Activated naive CD8-positive, alpha-beta T cell (primary cell): Measurements from ENCODE around the gene VEGFC.

Experiments
- H3K27ac Mint-ChIP-seq: one replicate; pipeline ENCODE4 v1.8.0; 2021; ENCODE audit warnings: mixed read lengths
- H3K27me3 Mint-ChIP-seq: one replicate; pipeline ENCODE4 v1.8.0; 2021; ENCODE audit warnings: mixed read lengths
- H3K36me3 Mint-ChIP-seq: one replicate; pipeline ENCODE4 v1.8.0; 2021; ENCODE audit warnings: mixed read lengths
- H3K4me1 Mint-ChIP-seq: one replicate; pipeline ENCODE4 v1.8.0; 2021; ENCODE audit warnings: low read depth, mixed read lengths
- H3K4me3 Mint-ChIP-seq: one replicate; pipeline ENCODE4 v1.8.0; 2021; ENCODE audit warnings: mild to moderate bottlenecking, mixed read lengths
- H3K9me3 Mint-ChIP-seq: one replicate; pipeline ENCODE4 v1.8.0; 2021; ENCODE audit warnings: low read depth, mixed read lengths

VEGFC gene

GRCh38 chr4:176653401-176654220 is 139.1 kb downstream of the VEGFC start:
- Mint-ChIP-seq H3K9me3 (no peaks in the 10 kb centered on the region), H3K4me1 (no peaks in the 10 kb centered on the region), H3K27ac (no peak overlapping the region), H3K36me3 (no peaks in the 10 kb centered on the region), H3K4me3 (no peak overlapping the region), H3K27me3 (no peaks in the 10 kb centered on the region)

- Mint-ChIP-seq H3K27me3 (no peaks in the 10 kb centered on the region), H3K27ac (no peak overlapping the region), H3K4me1 (no peaks in the 10 kb centered on the region), H3K4me3 (no peak overlapping the region), H3K36me3 (no peaks in the 10 kb centered on the region), H3K9me3 (no peaks in the 10 kb centered on the region)
Measured at GRCh38 chr4:176646311-176646710, 146.4 kb downstream of the VEGFC start.

GRCh38 chr4:176645246-176645960 is 147.3 kb downstream of the VEGFC start:
- Mint-ChIP-seq H3K4me3 (no peak overlapping the region), H3K27ac (no peak overlapping the region), H3K4me1 (no peaks in the 10 kb centered on the region), H3K27me3 (no peaks in the 10 kb centered on the region), H3K36me3 (no peaks in the 10 kb centered on the region), H3K9me3 (no peaks in the 10 kb centered on the region)

- H3K27me3 Mint-ChIP-seq = no peaks in the 10 kb centered on the region
- H3K36me3 Mint-ChIP-seq = no peaks in the 10 kb centered on the region
- H3K27ac Mint-ChIP-seq = no peak overlapping the region
- no peaks in the 10 kb centered on the region for H3K4me1 Mint-ChIP-seq
- H3K4me3 Mint-ChIP-seq = no peak overlapping the region
- no peaks in the 10 kb centered on the region for H3K9me3 Mint-ChIP-seq
Measured at GRCh38 chr4:176642472-176642871, 150.2 kb downstream of the VEGFC start.

GRCh38 chr4:176641237-176641636 is 151.5 kb downstream of the VEGFC start:
- no peaks in the 10 kb centered on the region for H3K36me3 Mint-ChIP-seq
- H3K27ac Mint-ChIP-seq = no peak overlapping the region
- H3K4me3 Mint-ChIP-seq = no peak overlapping the region
- no peaks in the 10 kb centered on the region for H3K27me3 Mint-ChIP-seq
- no peaks in the 10 kb centered on the region for H3K4me1 Mint-ChIP-seq
- no peaks in the 10 kb centered on the region for H3K9me3 Mint-ChIP-seq

- H3K9me3 Mint-ChIP-seq = no peaks in the 10 kb centered on the region
- H3K27me3 Mint-ChIP-seq = no peaks in the 10 kb centered on the region
- H3K27ac Mint-ChIP-seq = no peak overlapping the region
- no peak overlapping the region for H3K4me3 Mint-ChIP-seq
- H3K4me1 Mint-ChIP-seq = no peaks in the 10 kb centered on the region
- H3K36me3 Mint-ChIP-seq = no peaks in the 10 kb centered on the region
Measured at GRCh38 chr4:176638992-176639391, 153.7 kb downstream of the VEGFC start.

GRCh38 chr4:176636292-176636691 is 156.4 kb downstream of the VEGFC start:
- Mint-ChIP-seq H3K9me3 (no peaks in the 10 kb centered on the region), H3K27me3 (no peaks in the 10 kb centered on the region), H3K4me1 (no peaks in the 10 kb centered on the region), H3K4me3 (no peak overlapping the region), H3K36me3 (no peaks in the 10 kb centered on the region), H3K27ac (no peak overlapping the region)

- Mint-ChIP-seq H3K9me3 (peaks cover 2% of the 10 kb centered on the region), H3K4me1 (no peaks in the 10 kb centered on the region), H3K36me3 (no peaks in the 10 kb centered on the region), H3K4me3 (no peak overlapping the region), H3K27ac (no peak overlapping the region), H3K27me3 (no peaks in the 10 kb centered on the region)
Measured at GRCh38 chr4:176635372-176636261, 157.1 kb downstream of the VEGFC start.
